NCI-H748 treated with DMSO at 0.1 percent for 48 hours (cell line): ENCODE results near the gene GPR61.

Experiments used
- DNase-seq: peaks from one replicate; lab custom pipeline; 2025; lab: John Stamatoyannopoulos, UW

Gene GPR61, protein sequence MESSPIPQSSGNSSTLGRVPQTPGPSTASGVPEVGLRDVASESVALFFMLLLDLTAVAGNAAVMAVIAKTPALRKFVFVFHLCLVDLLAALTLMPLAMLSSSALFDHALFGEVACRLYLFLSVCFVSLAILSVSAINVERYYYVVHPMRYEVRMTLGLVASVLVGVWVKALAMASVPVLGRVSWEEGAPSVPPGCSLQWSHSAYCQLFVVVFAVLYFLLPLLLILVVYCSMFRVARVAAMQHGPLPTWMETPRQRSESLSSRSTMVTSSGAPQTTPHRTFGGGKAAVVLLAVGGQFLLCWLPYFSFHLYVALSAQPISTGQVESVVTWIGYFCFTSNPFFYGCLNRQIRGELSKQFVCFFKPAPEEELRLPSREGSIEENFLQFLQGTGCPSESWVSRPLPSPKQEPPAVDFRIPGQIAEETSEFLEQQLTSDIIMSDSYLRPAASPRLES

DNA sequence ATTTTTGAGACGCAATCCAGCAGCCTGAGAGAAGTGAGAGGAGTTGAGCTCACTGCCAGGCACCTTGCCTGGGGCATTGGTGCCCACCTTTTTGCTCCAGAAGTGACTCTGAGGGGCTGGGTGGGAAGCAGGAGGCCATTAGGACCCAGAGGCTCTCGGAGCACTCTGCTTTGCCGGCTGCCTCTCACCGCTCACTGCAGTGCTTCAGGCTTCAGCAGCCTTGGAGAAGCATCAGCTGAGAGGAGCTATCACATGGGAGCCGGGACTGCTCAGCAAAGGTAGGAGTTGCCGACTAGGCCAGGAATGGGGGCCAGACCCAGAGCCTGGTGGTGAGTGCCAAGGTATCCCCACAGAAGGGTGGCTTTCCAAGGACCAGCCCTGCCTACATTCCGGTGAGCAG, at the start of gene GPR61:
Gene GPR61 (plus strand): TSS at position 197 of the 400 bp plus-strand sequence. CDS start 3,151 bp downstream, outside the sequence.
- DNase-seq = no peak

DNA sequence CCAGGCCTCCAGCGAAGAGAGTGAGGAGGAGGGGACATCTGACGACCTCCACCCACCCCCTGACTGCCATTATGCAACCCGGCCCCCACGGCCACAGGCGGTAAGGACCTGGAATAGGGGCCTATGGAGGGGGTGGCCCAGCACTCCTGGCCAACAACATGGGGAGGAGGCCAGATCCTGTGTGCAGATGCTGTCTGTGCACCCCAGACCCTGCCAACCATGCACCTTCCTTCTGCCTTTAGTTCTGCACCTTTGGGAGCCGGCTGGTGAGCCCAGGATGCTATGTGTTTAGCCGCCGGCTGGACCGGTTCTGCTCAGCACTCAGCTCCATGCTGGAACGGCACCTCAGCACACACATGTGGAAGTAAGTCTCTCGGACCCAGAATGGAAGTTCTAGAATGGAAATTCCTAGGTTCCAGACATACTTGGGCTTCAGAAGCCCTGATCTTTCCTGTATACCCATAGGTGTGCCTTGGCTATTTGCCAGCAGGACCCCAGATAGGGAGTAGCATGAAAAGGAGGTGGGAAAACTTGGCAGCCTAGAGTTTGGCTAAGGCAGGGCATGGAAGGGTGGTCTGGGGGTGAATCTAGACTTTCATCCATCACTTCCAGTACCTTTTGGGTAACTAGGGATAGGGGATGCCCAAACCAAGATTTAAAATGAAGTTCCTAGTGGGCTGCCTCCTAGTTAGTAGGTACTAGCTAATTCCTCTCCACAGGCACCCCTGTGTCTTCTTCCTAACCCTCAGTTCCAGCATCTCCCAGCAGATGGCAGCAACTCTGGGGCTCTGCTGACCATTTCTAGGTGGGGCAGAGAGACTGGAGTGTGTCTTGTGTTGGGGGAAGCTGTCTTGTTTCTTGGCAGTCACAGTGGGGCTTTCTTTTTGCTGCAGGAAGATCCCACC, 49.4 kb upstream of the GPR61 start:
- DNase-seq = peak; percentile 35

DNA sequence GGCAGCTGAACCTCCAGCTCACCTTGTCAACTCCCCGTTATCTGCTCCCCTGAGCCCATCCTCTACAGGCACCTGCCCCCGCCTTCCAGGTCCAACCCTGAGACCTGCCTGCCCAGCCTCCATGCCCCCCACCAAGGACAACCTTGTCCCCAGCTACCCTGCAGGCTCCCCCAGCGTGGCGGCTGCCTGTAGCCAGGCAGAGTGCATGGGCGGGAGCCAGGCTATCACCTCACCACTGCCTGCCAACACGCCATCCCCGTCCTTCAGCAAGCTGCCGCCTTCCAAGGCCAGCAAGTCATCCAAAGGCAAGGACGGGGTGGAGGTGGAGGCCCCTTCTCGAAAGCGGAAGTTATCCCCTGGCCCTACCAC, 48.8 kb upstream of the GPR61 start:
- no peak for DNase-seq

DNA sequence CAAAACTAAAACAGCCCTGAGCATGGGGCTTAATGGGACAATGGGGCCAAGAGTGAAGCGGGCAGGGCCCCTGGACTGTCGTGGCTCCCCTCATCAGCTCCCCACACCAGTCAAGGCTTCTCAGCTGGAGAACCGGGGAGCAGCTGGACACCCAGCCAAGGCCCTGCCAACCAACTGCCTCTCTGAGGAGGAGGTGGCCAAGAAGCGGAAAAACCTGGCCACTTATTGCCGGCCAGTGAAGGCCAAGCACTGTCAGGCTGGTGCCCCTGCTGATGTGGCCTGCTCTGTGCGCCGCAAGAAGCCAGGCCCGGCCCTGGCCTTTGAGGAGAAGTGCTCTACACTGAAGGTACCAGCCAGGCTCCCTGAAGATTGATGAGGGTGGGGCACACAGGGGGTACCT, 48.3 kb upstream of the GPR61 start:
- no peak for DNase-seq

DNA sequence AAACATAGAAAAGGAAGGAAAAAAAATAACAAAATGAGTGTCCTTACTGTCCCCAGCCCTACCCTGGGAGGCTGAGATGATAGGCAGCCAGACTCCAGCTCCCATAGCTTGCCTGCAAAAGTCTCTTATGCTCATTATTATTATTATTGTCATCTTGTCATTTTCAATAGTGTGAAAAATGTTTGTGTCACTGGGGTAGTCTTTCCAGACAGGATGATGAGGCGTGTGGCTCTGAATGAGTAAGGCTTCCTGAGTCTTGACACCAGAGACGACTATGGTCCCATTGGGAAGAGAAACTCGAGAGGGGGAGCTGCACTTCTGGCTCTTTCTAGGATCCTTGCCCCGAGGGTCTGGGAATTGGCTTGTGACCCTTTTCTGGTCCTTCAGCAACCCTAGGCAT, 46.9 kb upstream of the GPR61 start:
- no peak for DNase-seq

DNA sequence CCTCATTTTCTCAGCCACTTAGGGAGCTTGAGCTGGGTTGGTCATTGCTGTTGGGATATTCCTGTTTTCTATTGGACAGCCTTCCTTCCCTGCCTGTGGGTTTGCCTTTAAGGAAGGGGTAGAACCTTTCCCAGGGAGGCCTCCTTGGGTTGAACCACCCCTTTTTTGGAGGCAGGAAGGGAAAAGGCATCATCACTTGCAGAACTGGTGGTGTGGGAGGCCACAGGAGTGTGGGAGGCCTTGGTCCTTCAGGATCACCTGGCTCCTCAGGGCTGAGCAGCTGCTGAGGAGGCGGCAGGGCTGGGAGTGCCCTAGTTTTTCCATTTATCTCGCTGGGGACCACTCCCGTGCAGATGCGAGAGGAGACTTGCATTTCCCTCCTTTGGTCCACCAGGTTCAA, 46.4 kb upstream of the GPR61 start:
- DNase-seq = no peak

DNA sequence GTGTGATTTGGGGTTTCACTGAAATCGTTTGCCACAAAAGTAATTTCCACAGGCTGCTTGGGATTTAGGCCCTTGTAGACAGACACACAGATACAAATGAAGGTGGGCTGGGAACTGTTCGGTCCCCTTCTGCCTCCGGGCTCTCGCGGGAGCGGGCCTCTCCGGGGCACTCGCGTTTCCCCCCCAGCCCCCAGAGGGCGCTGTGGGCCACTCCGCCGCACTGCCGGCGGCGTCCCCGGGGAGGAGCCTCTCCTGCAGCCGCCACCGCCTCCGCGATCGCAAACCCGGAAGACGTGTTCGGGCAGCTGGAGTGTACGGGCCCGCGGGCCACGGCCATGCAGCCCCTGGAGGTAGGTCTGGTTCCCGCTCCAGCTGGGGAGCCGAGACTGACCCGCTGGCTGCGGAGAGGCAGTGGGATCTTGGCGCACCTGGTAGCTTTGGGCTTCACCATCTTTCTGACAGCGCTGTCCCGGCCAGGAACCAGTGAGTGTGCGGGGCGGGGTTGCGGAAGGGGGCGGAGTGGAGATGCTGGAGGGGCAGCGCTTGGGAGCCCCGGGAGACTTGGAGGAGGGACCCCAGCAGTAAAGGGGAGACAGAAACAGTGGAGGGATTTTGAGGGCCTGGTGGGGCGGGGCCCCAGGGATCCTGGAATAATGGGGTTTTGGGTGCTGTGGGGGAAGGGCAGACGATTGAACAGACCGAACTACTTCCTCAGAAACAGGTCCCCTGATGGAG, 45.7 kb upstream of the GPR61 start, which contains the start of gene CYB561D1:
Gene CYB561D1 (plus strand): TSS at position 290 of the 735 bp plus-strand sequence. CDS start 46 bp downstream, at position 336.
- peak; percentile 67 for DNase-seq

DNA sequence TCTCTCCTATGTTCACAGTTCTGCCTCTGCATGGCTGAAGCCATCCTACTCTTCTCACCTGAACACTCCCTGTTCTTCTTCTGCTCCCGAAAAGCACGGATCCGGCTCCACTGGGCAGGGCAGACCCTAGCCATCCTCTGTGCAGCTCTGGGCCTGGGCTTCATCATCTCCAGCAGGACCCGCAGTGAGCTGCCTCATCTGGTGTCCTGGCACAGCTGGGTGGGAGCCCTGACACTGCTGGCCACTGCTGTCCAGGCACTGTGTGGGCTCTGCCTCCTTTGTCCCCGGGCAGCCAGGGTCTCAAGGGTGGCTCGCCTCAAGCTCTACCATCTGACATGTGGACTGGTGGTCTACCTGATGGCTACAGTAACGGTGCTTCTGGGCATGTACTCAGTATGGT, 43.9 kb upstream of the GPR61 start:
- no peak for DNase-seq

DNA sequence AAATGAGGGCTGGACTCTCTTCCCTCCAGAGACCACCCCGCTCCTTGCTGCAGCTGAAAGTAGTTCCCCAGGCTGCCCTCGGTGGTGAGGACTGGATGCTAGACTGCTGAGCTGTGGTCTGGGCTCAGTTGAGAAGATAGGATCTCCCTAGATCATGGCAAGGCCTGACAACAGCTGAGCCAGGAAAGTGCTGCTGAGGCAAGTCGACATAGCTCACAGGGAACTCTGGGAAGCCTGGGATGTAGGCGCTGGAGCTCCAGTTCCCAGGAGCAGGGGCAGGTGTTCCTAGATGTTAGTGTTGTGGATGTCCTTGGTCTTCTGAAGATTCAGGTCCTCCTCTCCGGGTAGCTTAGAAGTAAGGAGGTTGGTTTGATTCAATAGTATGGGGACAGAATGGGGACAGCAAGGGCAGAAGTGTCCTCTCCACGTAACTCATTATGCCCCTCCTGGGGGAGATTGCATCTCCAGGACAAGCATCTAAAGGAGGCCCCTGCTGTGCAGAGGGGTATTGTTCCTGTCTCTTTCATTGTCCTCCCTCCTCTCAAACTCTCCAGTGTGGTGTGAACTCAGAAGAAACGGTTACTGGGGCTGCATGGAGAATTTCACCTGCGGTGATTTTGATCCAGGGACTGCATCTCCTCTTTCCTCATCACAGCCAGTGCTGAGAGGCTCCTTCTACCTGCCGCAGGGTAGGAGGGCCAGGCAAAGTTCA, 42.1 kb upstream of the GPR61 start:
- DNase-seq = no peak

DNA sequence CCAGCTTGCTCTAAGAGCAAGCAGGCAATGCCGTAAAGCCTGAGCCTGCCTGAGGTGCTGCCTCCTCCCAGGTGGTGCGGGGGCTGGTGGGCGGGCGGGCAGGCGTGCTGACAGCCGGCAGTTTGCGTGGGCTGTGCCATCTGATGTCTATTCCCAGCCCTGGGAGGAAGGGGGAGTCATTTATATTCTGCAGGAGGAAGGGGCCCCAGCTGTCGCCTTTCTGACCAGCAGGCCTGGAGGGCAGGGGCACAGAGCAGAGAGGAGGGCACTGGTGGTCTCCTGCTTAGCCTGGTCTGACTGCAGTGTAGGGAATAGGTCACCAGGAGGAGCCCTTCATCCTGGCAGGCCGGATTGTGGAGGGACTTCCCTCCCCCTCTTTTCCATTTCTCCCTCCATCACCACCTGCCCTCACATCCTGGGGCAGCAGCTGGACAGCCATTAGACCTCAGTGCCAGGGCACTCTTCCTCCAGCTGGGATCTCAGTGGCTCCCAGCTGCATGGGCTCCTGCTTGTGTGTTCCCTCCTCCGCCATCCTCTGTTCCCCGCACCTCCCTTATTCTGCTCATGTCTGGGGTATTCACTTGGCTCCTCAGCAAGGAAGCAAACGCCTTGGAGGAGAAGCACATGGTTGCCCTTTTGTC, 41.4 kb upstream of the GPR61 start:
- no peak for DNase-seq

DNA sequence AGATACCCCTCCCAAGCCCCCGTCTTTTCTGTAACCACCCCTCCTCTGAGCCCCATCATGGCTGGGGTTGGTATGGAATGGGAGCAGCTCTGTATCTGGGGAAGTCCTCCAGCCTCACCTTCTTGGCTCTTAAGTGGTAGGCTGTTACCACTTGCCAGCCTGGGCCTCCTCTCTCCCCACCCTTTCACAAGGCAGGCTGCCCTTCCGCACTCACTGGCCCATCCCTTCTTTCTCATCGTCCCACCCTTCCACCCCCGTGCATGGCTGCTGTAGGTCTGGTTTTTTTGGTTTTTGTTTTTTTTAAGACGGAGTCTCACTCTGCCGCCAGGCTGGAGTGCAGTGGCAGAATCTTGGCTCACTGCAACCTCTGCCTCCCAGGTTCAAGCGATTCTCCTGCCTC, 40.6 kb upstream of the GPR61 start:
- no peak for DNase-seq

DNA sequence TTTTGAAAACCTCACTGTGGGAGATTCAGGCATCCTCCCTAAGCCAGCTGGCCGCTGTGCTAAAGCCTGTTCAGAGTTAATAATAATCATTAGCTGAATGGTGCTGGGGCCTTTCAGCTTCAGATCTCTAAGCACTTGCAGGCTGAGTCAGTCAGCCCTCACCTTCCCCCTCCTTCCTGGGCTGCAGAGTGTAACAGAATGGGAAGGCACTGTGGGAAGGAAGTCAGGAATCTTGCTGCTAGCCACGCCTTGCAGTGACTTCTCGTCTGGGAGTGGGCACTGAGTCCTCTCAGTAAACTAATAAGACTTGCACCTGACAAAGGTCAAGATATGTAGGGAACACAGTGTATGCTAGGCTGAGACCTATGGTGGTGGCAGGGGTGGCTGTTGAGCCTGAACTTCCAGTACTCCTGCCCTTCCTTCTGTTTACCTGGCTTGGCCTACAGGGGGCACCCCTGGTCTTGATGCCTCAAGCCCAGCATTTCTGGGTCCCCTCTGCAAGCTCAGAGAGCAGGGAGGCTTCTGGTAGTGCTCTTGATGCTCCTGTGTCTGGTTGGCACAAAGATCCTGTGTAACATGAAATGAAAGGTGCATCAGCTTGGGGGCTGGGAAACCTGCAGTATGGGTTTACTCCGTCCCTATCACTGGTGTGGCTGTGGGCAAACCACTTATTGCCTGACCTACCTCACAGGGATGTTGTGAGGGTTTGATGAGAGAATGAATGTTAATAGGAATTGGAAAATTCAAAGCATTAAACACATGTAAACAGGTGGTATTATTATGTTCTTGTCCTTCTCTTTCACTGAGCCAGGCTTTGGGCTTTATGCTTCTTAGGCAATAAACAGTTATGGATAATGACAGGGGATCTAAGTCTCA, 39.8 kb upstream of the GPR61 start:
- no peak for DNase-seq

DNA sequence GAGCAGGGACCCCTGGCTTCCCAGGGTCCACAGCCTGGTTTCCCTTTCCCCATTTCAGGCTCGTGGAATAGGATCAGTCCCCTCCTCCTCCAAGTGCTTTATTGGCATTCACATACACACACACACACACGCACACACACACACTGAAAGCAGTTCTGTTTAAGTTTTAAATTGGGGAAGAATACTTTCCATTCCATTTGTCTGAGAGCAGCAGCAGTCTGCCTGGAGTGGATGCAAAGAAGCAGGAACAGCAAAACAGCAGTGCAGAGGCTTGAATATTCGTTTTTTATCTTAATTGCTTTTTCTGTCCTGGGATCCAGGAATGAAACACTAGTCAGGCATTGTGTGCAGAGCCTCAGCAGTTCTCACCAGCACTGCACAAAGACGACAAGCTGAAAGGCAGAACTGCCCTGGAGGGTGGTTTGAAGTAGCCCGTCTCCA, 38.7 kb upstream of the GPR61 start:
- no peak for DNase-seq

DNA sequence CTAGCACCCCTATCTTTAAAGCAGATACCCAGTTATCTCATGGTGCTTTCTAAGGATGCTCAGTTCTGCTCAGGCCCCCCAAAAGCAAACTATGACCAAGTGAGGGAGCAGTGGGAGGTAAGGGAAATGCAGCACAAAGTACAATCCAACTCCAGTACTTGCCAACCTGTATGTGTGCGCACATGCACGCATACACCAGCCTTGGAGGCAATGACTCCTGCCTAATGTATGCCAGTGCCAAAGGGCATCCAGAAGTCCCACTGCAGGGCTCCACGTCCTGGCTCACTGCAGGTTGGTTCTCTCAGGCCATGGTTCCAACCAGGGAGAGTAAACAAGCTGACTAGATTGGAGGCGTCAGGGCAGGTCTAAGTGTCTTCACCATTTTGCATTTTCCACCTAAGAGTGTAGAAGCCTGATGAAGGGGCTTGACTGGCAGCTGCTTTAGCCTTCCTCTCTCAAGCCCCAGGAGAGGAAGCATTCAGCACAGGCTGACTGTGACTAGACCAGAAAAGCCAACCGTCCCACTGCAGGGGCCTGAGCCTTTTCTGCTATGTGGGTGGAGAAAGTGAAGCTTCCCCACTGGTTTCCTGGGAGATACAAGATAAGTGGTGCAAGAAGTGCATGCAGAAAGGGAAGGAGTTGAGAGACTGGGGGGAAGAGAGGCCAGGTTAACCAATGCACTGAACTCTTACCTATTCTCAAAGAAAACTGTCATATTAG, 37.9 kb upstream of the GPR61 start:
- no peak for DNase-seq

DNA sequence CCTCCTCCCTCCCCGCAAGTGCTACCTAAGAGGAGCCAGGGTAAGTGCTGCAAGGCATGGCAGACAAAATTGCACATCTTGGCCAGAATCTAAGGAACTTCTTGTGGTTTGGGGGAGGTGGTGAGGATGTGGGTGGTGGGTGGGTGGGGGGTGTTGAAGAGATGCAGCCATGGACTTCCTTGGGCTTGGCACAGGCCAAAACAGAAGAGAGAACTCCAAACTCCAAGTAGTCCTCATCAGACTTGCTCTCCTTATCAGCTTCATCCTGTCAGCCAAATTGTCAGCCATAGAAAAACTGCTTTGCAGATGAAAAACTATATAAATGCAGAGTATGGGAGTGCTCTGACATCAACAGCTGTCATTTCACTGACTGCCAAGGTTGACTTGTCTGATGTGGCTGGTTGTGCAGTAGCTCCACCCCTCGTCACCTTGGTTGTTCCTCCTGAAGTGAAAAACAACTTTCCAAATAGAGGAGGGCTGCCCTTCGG, 37.3 kb upstream of the GPR61 start:
- DNase-seq = no peak

DNA sequence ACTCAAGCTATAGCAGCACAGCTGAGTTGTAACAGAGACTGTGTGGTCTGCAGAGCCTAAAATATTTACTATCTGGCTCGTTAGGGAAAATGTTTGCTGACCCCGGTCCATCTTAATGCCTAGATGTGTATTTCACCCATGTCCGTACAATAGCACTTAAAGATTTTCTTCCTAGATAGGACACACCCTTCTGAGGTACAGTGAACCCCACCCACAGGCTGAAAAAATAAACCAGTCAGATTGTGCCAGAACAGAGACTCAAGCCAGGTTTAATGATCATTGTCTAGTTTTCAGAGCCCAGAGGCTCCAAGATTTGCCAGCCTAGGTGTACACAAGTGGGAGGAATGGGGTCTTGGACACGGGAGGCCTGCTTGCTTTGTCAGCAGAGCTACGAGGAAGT, 35.7 kb upstream of the GPR61 start:
- no peak for DNase-seq

DNA sequence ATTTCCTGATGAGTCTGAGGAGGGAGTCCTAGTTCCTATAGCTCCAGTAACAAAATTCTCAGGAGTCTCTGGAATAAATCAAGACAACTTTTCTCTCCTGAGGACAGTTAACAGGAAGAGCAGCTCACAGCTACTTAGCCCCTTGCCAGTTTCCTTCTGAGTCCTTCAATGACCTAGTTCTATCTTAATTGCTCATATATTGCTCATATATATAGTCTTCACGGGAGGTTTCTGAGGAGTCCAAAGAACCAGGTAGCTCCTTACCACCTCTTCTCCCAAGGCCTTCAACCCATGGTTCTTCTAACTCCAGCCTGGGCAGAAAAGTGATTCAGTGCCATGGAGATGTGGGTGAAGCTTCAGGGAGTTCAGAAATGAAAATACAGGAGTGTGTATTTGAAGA, 34.7 kb upstream of the GPR61 start:
- no peak for DNase-seq

DNA sequence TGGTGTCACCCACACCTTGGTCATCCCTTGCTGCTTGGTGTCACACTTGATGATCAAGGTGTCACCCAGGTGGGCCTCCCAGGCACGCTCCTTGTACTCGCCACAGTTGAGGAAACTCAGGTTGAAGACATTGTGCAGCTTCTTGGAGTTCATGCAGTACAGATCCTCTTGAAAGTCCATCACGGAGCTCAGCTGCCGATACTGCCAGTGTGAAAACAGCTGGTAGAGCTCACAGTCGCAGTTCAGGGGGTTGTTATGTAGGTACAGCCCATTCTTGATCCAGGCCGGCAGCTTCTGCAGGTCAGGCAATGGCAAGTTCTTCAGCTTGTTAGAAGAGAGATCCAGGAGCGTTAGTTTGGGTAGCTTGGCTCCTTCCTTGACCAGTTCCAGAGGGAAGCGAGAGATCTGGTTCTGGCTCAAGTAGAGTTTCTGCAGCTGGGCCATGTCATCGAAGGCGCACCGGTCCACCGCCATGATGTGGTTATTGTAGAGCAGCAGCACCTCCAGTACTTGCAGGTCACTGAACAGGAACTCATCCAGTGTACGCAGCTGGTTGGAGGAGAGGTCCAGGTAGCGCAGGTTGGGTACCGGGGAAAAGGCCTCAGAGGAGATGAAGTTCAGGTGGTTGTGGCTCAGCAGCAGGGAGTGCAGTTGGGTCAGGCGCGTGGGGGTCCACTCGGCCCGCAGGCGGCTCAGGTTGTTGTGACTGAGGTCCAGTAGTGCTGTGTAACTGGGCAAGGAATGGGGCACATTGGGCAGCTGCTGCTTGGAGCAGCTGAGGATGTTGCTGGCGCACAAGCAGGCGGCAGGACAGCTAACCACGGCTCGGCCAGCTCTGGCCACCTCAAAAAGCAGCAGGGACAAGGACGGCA, 31.4 kb upstream of the GPR61 start:
- no peak for DNase-seq
